H1 (cell line): ENCODE results near the gene FADS6. TPM values are rescaled to one million over a fixed set of nuclear protein-coding genes. Genes with fewer than 3 reads are reported as not detected.

Source experiments
- CBX8 ChIP-seq: fragments of 300-800, 300-1000 bp; sonication (generic); IDR thresholded peaks from 2 replicates; pipeline ENCODE4 v1.7.1; 2016; ENCODE audit warnings: low read depth, low read length, borderline replicate concordance
- JUND ChIP-seq: IDR thresholded peaks from 2 replicates; pipeline ENCODE4 v1.6.1; 2011; ENCODE audit warnings: mild to moderate bottlenecking, improper control_type of control experiment, low read length
- POLR2AphosphoS5 ChIP-seq: IDR thresholded peaks from 2 replicates; pipeline ENCODE4 v1.6.1; 2011; ENCODE audit warnings: low read depth, low read length
- POU5F1 ChIP-seq: IDR thresholded peaks from 2 replicates; pipeline ENCODE4 v1.6.1; 2011; ENCODE audit warnings: low read depth, mild to moderate bottlenecking, low read length, moderate library complexity
- RFX5 ChIP-seq: IDR thresholded peaks from 2 replicates; pipeline ENCODE4 v1.6.1; 2011; ENCODE audit warnings: low read depth, low read length, improper control_type of control experiment, borderline replicate concordance
- polyA plus RNA-seq, 7 experiments: library from polyadenylated mRNA; depleted of rRNA in 3 of 7; stranded (reverse) in 5 of 7; unstranded in 2 of 7; fragments of >200 nt in 5 of 7; fragments of 200-250 nt in 2 of 7; gene quantifications; 1 replicate in 5 of 7; 2 replicates in 1 of 7; 4 replicates in 1 of 7; pipeline versions ENCODE4 v1.2.1 to v1.2.3, GENCODE V29; 2011 to 2013; ENCODE audit warnings: missing spikeins in 2 of 7, mixed read lengths in 2 of 7
- total RNA-seq: library from RNA; stranded (reverse); fragmentation: NEBNext Ultra II Directional; extraction: Animal tissue kit (Norgen Biotek cat#: 25700); gene quantifications from 2 replicates; pipeline ENCODE4 v1.2.1, GENCODE V29; 2021
- TF ChIP-seq, protein P1 (sequence below): fragments of 300-600 bp; sonication (generic); IDR thresholded peaks from 2 replicates; pipeline ENCODE4 v1.7.1; 2012; ENCODE audit warnings: low read length, moderate library complexity, mild to moderate bottlenecking, inconsistent platforms; ENCODE audit not compliant: insufficient replicate concordance
- TF ChIP-seq, protein P2 (sequence below): IDR thresholded peaks from 2 replicates; pipeline ENCODE4 v1.6.1; 2012; ENCODE audit warnings: low read length, inconsistent platforms
- TF ChIP-seq, protein P3 (sequence below): IDR thresholded peaks from 2 replicates; pipeline ENCODE4 v1.6.1; 2012; ENCODE audit warnings: inconsistent platforms

Gene FADS6
- total and polyA plus RNA-seq, 2 of the 8 experiments (the other 6 are each of a cell fraction or from before 2014, with no cell fraction given): 0.56 to 2.5 TPM

GRCh38 chr17:74836691-74837467 is 56.6 kb downstream of the FADS6 start (continued):
- TF ChIP-seq, protein P1, sequence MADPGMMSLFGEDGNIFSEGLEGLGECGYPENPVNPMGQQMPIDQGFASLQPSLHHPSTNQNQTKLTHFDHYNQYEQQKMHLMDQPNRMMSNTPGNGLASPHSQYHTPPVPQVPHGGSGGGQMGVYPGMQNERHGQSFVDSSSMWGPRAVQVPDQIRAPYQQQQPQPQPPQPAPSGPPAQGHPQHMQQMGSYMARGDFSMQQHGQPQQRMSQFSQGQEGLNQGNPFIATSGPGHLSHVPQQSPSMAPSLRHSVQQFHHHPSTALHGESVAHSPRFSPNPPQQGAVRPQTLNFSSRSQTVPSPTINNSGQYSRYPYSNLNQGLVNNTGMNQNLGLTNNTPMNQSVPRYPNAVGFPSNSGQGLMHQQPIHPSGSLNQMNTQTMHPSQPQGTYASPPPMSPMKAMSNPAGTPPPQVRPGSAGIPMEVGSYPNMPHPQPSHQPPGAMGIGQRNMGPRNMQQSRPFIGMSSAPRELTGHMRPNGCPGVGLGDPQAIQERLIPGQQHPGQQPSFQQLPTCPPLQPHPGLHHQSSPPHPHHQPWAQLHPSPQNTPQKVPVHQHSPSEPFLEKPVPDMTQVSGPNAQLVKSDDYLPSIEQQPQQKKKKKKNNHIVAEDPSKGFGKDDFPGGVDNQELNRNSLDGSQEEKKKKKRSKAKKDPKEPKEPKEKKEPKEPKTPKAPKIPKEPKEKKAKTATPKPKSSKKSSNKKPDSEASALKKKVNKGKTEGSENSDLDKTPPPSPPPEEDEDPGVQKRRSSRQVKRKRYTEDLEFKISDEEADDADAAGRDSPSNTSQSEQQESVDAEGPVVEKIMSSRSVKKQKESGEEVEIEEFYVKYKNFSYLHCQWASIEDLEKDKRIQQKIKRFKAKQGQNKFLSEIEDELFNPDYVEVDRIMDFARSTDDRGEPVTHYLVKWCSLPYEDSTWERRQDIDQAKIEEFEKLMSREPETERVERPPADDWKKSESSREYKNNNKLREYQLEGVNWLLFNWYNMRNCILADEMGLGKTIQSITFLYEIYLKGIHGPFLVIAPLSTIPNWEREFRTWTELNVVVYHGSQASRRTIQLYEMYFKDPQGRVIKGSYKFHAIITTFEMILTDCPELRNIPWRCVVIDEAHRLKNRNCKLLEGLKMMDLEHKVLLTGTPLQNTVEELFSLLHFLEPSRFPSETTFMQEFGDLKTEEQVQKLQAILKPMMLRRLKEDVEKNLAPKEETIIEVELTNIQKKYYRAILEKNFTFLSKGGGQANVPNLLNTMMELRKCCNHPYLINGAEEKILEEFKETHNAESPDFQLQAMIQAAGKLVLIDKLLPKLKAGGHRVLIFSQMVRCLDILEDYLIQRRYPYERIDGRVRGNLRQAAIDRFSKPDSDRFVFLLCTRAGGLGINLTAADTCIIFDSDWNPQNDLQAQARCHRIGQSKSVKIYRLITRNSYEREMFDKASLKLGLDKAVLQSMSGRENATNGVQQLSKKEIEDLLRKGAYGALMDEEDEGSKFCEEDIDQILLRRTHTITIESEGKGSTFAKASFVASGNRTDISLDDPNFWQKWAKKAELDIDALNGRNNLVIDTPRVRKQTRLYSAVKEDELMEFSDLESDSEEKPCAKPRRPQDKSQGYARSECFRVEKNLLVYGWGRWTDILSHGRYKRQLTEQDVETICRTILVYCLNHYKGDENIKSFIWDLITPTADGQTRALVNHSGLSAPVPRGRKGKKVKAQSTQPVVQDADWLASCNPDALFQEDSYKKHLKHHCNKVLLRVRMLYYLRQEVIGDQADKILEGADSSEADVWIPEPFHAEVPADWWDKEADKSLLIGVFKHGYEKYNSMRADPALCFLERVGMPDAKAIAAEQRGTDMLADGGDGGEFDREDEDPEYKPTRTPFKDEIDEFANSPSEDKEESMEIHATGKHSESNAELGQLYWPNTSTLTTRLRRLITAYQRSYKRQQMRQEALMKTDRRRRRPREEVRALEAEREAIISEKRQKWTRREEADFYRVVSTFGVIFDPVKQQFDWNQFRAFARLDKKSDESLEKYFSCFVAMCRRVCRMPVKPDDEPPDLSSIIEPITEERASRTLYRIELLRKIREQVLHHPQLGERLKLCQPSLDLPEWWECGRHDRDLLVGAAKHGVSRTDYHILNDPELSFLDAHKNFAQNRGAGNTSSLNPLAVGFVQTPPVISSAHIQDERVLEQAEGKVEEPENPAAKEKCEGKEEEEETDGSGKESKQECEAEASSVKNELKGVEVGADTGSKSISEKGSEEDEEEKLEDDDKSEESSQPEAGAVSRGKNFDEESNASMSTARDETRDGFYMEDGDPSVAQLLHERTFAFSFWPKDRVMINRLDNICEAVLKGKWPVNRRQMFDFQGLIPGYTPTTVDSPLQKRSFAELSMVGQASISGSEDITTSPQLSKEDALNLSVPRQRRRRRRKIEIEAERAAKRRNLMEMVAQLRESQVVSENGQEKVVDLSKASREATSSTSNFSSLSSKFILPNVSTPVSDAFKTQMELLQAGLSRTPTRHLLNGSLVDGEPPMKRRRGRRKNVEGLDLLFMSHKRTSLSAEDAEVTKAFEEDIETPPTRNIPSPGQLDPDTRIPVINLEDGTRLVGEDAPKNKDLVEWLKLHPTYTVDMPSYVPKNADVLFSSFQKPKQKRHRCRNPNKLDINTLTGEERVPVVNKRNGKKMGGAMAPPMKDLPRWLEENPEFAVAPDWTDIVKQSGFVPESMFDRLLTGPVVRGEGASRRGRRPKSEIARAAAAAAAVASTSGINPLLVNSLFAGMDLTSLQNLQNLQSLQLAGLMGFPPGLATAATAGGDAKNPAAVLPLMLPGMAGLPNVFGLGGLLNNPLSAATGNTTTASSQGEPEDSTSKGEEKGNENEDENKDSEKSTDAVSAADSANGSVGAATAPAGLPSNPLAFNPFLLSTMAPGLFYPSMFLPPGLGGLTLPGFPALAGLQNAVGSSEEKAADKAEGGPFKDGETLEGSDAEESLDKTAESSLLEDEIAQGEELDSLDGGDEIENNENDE: no peak
- TF ChIP-seq JUND (no peak), POLR2AphosphoS5 (no peak), CBX8 (no peak), POU5F1 (no peak), RFX5 (no peak)
- TF ChIP-seq, protein P2, sequence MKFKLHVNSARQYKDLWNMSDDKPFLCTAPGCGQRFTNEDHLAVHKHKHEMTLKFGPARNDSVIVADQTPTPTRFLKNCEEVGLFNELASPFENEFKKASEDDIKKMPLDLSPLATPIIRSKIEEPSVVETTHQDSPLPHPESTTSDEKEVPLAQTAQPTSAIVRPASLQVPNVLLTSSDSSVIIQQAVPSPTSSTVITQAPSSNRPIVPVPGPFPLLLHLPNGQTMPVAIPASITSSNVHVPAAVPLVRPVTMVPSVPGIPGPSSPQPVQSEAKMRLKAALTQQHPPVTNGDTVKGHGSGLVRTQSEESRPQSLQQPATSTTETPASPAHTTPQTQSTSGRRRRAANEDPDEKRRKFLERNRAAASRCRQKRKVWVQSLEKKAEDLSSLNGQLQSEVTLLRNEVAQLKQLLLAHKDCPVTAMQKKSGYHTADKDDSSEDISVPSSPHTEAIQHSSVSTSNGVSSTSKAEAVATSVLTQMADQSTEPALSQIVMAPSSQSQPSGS: no peak
- TF ChIP-seq, protein P3, sequence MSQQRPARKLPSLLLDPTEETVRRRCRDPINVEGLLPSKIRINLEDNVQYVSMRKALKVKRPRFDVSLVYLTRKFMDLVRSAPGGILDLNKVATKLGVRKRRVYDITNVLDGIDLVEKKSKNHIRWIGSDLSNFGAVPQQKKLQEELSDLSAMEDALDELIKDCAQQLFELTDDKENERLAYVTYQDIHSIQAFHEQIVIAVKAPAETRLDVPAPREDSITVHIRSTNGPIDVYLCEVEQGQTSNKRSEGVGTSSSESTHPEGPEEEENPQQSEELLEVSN: no peak
